Endodermal cell (in vitro differentiated cells): Measurements from ENCODE around the gene SLC19A1. TPM values are rescaled to one million over a fixed set of nuclear protein-coding genes. Genes with fewer than 3 reads are reported as not detected.
A peak's percentile ranks its signal among the peaks of the same experiment; 100 is the strongest.

ENCODE experiments used
- DNase-seq: peaks from one replicate; pipeline ENCODE4 v3.0.0-alpha.2; 2017
- H3K27ac ChIP-seq: 2 replicates; pipeline ENCODE4 v1.5.1; 2013; ENCODE audit warnings: mild to moderate bottlenecking, low read depth, low read length, moderate library complexity
- H3K27me3 ChIP-seq: 2 replicates; pipeline ENCODE4 v1.6.1; 2013; ENCODE audit warnings: mild to moderate bottlenecking, low read length, moderate library complexity; ENCODE audit not compliant: insufficient read depth, control insufficient read depth, poor library complexity, severe bottlenecking
- H3K36me3 ChIP-seq: 2 replicates; pipeline ENCODE4 v1.7.0; 2013; ENCODE audit warnings: mild to moderate bottlenecking, low read length, moderate library complexity; ENCODE audit not compliant: control insufficient read depth, insufficient read depth
- H3K4me1 ChIP-seq: one replicate; pipeline ENCODE4 v1.7.0; 2013; ENCODE audit warnings: low read length; ENCODE audit not compliant: control insufficient read depth, insufficient read depth
- H3K4me3 ChIP-seq: 2 replicates; pipeline ENCODE4 v1.5.1; 2013; ENCODE audit warnings: mild to moderate bottlenecking, low read length, moderate library complexity
- H3K9ac ChIP-seq: 2 replicates; pipeline ENCODE4 v1.6.1; 2013; ENCODE audit warnings: mild to moderate bottlenecking, low read length, moderate library complexity; ENCODE audit not compliant: poor library complexity, severe bottlenecking; ENCODE audit errors: extremely low read depth
- H3K9me3 ChIP-seq: 2 replicates; pipeline ENCODE4 v1.6.1; 2013; ENCODE audit warnings: mild to moderate bottlenecking, low read length, moderate library complexity; ENCODE audit not compliant: control insufficient read depth
- H3K27ac Mint-ChIP-seq: 2 replicates; pipeline ENCODE4 v1.8.0; 2020; ENCODE audit warnings: mixed read lengths
- H3K27me3 Mint-ChIP-seq: 2 replicates; pipeline ENCODE4 v1.8.0; 2021; ENCODE audit warnings: mild to moderate bottlenecking, mixed read lengths; ENCODE audit not compliant: insufficient read depth
- H3K36me3 Mint-ChIP-seq: 2 replicates; pipeline ENCODE4 v1.8.0; 2020; ENCODE audit warnings: low read depth, mixed read lengths
- H3K4me1 Mint-ChIP-seq: 2 replicates; pipeline ENCODE4 v1.8.0; 2020; ENCODE audit warnings: mixed read lengths
- H3K4me3 Mint-ChIP-seq: 2 replicates; pipeline ENCODE4 v1.8.0; 2020; ENCODE audit warnings: mild to moderate bottlenecking, moderate library complexity, mixed read lengths
- H3K9me3 Mint-ChIP-seq: 2 replicates; pipeline ENCODE4 v1.8.0; 2020; ENCODE audit warnings: mild to moderate bottlenecking, mixed read lengths
- CTCF ChIP-seq: fragments of 200-600 bp; sonication (generic); conservative IDR thresholded peaks from 2 replicates; pipeline ENCODE4 v1.5.0; 2021; ENCODE audit warnings: antibody characterized with exemption, mild to moderate bottlenecking
- WGBS, 2 experiments: methylation state at CpG; one replicate each; pipeline versions ENCODE4 v1.1.5 to v1.1.7; 2013; ENCODE audit warnings: missing lambda C conversion rate in 2 of 2, mixed read lengths in 1 of 2; ENCODE audit not compliant: insufficient coverage in 1 of 2, insufficient read length in 1 of 2; 5-methylcytosine and 5-hydroxymethylcytosine counted together
- total RNA-seq, 2 donors: library from RNA; stranded (reverse); fragmentation: NEBNext Ultra II Directional in 1 of 2; extraction: Animal tissue kit (Norgen Biotek cat#: 25700) in 1 of 2; gene quantifications; 2 replicates in 1 of 2; 3 replicates in 1 of 2; pipeline ENCODE4 v1.2.1, GENCODE V29; 2021

The SLC19A1 gene
- total RNA-seq, 2 donors from 2014 or later, result 28.8 to 29.4 TPM

GRCh38 chr21:45490049-45490731, 52.0 kb downstream of the SLC19A1 start:
- 93 to 95% methylated on average over 20 to 27 of the region's 29 CpGs for WGBS, 2 experiments
- no peak overlapping the region for H3K4me3 ChIP-seq
- H3K36me3 ChIP-seq, result peaks cover 36% of the 10 kb centered on the region
- H3K4me1 Mint-ChIP-seq, result peaks cover 10% of the 10 kb centered on the region
- H3K27me3 Mint-ChIP-seq, result no peaks in the 10 kb centered on the region
- no peaks in the 10 kb centered on the region for H3K27me3 ChIP-seq
- H3K27ac ChIP-seq, result no peak overlapping the region
- H3K4me3 Mint-ChIP-seq, result no peak overlapping the region
- DNase-seq, result no peak
- TF ChIP-seq CTCF, result no peak
- no peak overlapping the region for H3K9ac ChIP-seq
- H3K9me3 ChIP-seq, result no peaks in the 10 kb centered on the region
- H3K27ac Mint-ChIP-seq, result no peak overlapping the region
- H3K9me3 Mint-ChIP-seq, result no peaks in the 10 kb centered on the region
- H3K36me3 Mint-ChIP-seq, result peaks cover 36% of the 10 kb centered on the region
- H3K4me1 ChIP-seq, result peaks cover 10% of the 10 kb centered on the region

DNA sequence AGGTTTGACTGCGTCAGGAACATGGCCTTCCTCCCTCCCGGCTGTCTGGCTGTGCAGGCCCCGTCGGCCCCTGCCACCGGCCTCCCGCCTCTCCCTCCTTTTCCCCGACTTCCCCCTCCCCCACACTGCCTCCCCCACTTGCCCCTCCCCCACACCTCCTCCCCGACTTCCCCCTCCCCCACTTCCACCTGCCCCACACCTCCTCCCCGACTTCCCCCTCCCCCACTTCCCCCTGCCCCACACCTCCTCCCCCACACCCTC, 52.6 kb downstream of the SLC19A1 start:
- H3K27me3 ChIP-seq, result no peaks in the 10 kb centered on the region
- H3K36me3 Mint-ChIP-seq, result peaks cover 39% of the 10 kb centered on the region
- no peak overlapping the region for H3K4me3 ChIP-seq
- no peak for DNase-seq
- peaks cover 41% of the 10 kb centered on the region for H3K36me3 ChIP-seq
- H3K27ac Mint-ChIP-seq, result no peak overlapping the region
- no peak for TF ChIP-seq CTCF
- H3K27ac ChIP-seq, result no peak overlapping the region
- H3K9ac ChIP-seq, result no peak overlapping the region
- H3K9me3 Mint-ChIP-seq, result no peaks in the 10 kb centered on the region
- H3K4me1 ChIP-seq, result peaks cover 10% of the 10 kb centered on the region
- no peaks in the 10 kb centered on the region for H3K9me3 ChIP-seq
- peaks cover 10% of the 10 kb centered on the region for H3K4me1 Mint-ChIP-seq
- no peaks in the 10 kb centered on the region for H3K27me3 Mint-ChIP-seq
- no peak overlapping the region for H3K4me3 Mint-ChIP-seq
- 83 to 92% methylated on average over 1 to 5 of the region's 9 CpGs for WGBS, 2 experiments

DNA sequence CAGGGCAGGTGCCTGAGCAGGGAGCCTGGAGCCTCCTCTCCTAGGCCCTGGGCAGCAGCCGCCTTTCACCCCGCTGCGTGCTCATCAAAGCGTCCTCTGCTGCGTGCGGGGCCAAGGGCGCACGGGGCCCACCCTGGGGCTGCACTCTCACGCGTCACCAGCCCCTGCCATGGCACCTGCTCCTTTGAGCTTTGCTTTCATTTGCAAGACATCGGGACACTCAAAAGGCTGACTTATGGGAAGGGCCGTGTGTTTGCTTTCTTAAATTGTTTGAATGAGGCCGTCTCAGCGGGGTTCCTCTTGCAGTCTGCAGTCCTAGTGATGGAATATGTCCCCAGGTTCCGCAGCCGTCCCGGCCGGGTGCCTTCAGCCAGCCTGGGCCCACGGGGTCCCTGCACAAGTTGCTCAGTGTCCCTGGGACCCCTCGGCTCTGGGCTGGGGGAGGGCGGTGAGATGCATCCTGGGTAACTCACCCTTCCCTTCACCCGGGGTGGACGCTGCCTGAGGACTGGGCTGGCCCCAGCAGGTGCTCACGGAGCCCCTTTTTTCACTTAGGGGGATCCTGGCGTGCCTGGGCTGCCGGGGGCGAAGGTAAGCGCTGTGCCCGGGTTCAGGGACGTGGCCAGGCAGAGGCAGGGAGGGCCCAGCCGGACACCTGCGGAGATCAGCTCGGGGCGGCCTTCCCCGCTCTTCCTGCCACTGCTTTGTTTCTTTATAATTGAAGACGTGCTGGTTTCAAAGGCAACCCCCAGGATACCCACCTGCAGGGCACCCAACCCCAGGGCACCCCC, 53.1 kb downstream of the SLC19A1 start:
- H3K36me3 Mint-ChIP-seq, result peaks cover 44% of the 10 kb centered on the region
- WGBS, 2 experiments, result 83 to 86% methylated on average over 27 to 36 of the region's 36 CpGs
- Histone ChIP-seq H3K4me3 (no peak overlapping the region), H3K27ac (peak overlapping the region; percentile 15), H3K27me3 (no peaks in the 10 kb centered on the region), H3K9ac (no peak overlapping the region), H3K4me1 (peaks cover 10% of the 10 kb centered on the region), H3K36me3 (peaks cover 46% of the 10 kb centered on the region), H3K9me3 (no peaks in the 10 kb centered on the region)
- H3K27me3 Mint-ChIP-seq, result no peaks in the 10 kb centered on the region
- TF ChIP-seq CTCF, result no peak
- H3K27ac Mint-ChIP-seq, result no peak overlapping the region
- peak; percentile 71 for DNase-seq
- no peaks in the 10 kb centered on the region for H3K9me3 Mint-ChIP-seq
- no peak overlapping the region for H3K4me3 Mint-ChIP-seq
- H3K4me1 Mint-ChIP-seq, result peaks cover 10% of the 10 kb centered on the region
